ENCODE results near the gene SLC5A1.

DNA sequence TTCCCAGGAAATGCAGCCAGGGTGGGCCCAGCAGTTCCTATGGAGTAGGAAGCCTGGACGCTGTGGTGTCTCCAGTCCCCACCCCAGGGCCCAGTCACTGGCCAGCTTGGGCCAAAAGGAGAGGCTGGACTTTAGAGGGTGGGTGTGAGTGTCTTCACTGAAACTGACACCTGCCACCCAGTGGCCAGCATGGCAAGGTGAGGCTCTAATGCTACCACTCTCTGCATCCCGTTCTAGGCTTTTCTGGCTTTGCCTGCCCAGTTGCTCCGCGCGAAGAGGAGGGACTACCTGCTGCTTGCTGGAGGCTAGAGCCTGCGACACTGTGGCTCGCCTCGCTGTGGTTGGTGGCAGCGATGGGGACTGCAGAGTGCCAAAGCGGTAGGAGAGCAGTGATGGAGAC lies 80.6 kb downstream of the SLC5A1 start:
- TF ChIP-seq, protein P1, sequence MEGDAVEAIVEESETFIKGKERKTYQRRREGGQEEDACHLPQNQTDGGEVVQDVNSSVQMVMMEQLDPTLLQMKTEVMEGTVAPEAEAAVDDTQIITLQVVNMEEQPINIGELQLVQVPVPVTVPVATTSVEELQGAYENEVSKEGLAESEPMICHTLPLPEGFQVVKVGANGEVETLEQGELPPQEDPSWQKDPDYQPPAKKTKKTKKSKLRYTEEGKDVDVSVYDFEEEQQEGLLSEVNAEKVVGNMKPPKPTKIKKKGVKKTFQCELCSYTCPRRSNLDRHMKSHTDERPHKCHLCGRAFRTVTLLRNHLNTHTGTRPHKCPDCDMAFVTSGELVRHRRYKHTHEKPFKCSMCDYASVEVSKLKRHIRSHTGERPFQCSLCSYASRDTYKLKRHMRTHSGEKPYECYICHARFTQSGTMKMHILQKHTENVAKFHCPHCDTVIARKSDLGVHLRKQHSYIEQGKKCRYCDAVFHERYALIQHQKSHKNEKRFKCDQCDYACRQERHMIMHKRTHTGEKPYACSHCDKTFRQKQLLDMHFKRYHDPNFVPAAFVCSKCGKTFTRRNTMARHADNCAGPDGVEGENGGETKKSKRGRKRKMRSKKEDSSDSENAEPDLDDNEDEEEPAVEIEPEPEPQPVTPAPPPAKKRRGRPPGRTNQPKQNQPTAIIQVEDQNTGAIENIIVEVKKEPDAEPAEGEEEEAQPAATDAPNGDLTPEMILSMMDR (IDR thresholded peaks at IDR 0.05), result peak; percentile 34
- TF ChIP-seq EZH2 (IDR thresholded peaks at IDR 0.05) (no peak), EZH2phosphoT487 (IDR thresholded peaks at IDR 0.05) (no peak)

Measured in neural progenitor cell (in vitro differentiated cells).